Measurements from ENCODE around the gene USP26. TPM values are rescaled to one million over a fixed set of nuclear protein-coding genes. Genes with fewer than 3 reads are reported as not detected.

USP26 gene
- total RNA-seq, 1 donor from 2014 or later: not detected

DNA sequence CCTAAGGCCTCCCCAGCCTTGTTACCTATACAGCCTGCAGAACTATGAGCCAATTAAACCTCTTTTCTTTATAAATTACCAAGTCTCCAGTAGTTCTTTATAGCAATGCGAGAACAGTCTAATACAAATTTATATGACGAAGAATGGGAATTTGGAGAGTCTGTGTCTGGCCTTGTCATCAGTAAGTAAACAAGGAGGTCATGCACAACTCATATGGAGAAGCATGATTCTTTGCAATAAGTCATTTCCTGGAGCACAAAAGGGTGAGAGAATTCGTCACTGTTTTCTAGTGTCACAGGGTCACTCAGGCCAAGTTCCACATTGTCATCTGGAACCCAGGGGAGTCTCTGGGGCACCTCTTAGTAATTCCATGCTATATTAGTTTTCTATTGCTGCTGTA lies 89.5 kb downstream of the USP26 start:
- H3K27me3 ChIP-seq: no peaks in the 10 kb centered on the region
- no peaks in the 10 kb centered on the region for H3K36me3 ChIP-seq
- TF ChIP-seq, protein P1, sequence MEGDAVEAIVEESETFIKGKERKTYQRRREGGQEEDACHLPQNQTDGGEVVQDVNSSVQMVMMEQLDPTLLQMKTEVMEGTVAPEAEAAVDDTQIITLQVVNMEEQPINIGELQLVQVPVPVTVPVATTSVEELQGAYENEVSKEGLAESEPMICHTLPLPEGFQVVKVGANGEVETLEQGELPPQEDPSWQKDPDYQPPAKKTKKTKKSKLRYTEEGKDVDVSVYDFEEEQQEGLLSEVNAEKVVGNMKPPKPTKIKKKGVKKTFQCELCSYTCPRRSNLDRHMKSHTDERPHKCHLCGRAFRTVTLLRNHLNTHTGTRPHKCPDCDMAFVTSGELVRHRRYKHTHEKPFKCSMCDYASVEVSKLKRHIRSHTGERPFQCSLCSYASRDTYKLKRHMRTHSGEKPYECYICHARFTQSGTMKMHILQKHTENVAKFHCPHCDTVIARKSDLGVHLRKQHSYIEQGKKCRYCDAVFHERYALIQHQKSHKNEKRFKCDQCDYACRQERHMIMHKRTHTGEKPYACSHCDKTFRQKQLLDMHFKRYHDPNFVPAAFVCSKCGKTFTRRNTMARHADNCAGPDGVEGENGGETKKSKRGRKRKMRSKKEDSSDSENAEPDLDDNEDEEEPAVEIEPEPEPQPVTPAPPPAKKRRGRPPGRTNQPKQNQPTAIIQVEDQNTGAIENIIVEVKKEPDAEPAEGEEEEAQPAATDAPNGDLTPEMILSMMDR (IDR thresholded peaks at IDR 0.05): no peak
- no peaks in the 10 kb centered on the region for H3K4me1 ChIP-seq
- H3K9me3 ChIP-seq: no peaks in the 10 kb centered on the region
- no peak for DNase-seq (ENCODE audit: low spot score in 2 of 2)
- no peak overlapping the region for H3K4me3 ChIP-seq
- H3K27ac ChIP-seq: no peak overlapping the region
- intact Hi-C loops (cut with DNase I): no loop called here

DNA sequence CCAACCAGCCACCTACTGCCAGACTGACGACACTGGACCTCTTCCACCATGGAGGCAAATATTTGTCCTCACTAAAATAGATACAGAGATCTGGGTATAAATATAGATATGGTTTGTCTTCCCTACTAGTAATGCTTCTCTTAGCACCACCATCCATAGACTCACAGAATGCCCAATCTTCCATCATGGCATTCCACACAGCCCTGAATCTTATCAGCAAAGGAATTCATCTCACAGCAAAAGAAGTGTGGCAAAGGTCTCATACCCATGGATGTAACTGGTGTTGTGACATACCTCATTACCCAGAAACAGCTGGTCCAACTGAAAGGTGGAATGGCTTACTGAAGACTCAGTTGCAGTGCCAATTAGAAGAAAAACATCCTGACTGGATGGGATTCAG lies 91.3 kb downstream of the USP26 start:
- Histone ChIP-seq H3K4me1 (no peaks in the 10 kb centered on the region), H3K36me3 (no peaks in the 10 kb centered on the region), H3K27ac (no peak overlapping the region), H3K27me3 (no peaks in the 10 kb centered on the region), H3K9me3 (no peaks in the 10 kb centered on the region), H3K4me3 (no peak overlapping the region)
- no peak for DNase-seq (ENCODE audit: low spot score in 2 of 2)
- intact Hi-C loops (cut with DNase I): no loop called here
- TF ChIP-seq, protein P1 (IDR thresholded peaks at IDR 0.05): no peak

DNA sequence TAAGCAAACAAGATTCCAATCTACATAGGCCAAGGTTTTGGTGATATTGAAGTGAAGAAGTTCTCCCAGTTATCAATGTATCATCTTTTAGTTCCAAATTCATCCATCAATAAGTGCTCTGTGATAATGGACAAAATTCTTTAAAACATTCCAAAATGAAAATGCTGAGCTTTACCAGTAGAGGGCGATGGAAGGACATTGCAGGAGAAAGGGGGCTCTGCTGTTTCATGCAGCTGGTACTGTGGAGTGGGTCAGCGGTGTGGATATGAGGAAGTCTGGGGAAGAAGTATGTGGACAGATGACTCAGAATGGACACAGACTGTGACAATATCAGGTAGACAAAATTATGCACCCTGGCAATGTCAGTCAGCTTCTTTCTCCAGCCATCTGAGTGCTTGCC lies 91.9 kb downstream of the USP26 start:
- intact Hi-C loops (cut with DNase I): no loop called here
- Histone ChIP-seq H3K36me3 (no peaks in the 10 kb centered on the region), H3K27ac (no peak overlapping the region), H3K27me3 (no peaks in the 10 kb centered on the region), H3K9me3 (no peaks in the 10 kb centered on the region), H3K4me3 (no peak overlapping the region), H3K4me1 (no peaks in the 10 kb centered on the region)
- no peak for DNase-seq (ENCODE audit: low spot score in 2 of 2)
- TF ChIP-seq, protein P1 (IDR thresholded peaks at IDR 0.05): peak; percentile 18 to 60 (median 39)

DNA sequence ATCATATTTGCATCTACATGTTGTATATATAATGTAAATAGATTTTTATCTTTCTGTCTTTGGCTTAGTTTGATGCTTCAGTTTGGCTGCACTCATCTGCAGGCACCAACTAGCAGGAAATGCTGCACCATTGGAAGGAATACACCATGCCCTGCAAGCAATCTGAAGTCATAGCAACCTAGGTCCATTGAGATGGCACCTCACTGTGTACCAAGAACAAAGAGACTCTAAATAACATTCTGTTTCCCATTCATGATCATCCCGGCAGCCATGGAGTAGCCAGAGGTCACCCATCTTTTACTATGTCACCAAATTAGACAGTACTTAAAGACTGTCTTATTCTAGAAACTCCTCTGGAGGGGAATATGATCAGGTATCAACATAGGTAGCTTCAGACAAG lies 97.7 kb downstream of the USP26 start:
- intact Hi-C loops (cut with DNase I): no loop called here
- no peaks in the 10 kb centered on the region for H3K9me3 ChIP-seq
- no peaks in the 10 kb centered on the region for H3K36me3 ChIP-seq
- TF ChIP-seq, protein P1 (IDR thresholded peaks at IDR 0.05): no peak
- H3K4me1 ChIP-seq: no peaks in the 10 kb centered on the region
- no peak for DNase-seq (ENCODE audit: low spot score in 2 of 2)
- H3K4me3 ChIP-seq: no peak overlapping the region
- H3K27ac ChIP-seq: no peak overlapping the region
- H3K27me3 ChIP-seq: no peaks in the 10 kb centered on the region

DNA sequence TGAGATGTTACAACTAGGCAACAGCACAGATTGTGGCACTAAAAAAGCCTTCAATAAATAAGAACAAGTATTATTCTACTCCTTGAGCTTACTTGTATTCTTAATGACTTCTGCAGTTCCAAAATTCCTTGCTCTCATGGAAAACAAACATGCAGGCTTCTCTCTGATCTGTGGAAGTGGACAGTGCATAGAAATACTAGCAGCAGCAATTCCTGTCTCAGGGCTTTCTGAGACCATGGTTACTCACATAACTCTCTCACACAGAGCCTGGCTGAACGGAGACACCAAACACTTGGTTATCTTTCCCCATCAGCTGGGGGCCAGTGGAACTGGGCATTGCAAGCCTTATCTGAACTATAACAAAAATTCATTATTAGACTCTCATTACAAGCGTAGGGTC lies 106.1 kb downstream of the USP26 start:
- no peaks in the 10 kb centered on the region for H3K27me3 ChIP-seq
- no peak overlapping the region for H3K4me3 ChIP-seq
- DNase-seq (ENCODE audit: low spot score in 2 of 2): no peak
- TF ChIP-seq, protein P1 (IDR thresholded peaks at IDR 0.05): no peak
- no peak overlapping the region for H3K27ac ChIP-seq
- H3K9me3 ChIP-seq: no peaks in the 10 kb centered on the region
- intact Hi-C loops (cut with DNase I): no loop called here
- no peaks in the 10 kb centered on the region for H3K36me3 ChIP-seq
- no peaks in the 10 kb centered on the region for H3K4me1 ChIP-seq

DNA sequence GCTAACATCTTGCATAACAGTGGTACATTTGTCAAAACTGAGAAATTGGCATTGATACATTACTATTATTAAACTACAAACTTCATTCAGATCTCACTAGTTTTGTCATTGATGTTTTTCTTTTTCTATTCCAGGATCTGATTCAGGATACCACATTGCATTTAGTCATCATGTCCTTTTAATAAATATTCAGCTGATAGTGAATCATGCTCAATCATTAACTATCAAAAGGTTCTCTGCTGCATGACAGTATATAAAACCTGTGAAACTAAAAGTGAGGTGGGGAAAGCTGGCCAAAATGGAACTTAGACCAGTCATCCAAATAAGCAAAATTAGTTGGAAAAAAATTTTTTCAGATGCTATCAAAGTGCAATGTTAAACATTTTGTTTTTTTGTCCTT lies 110.4 kb downstream of the USP26 start:
- Histone ChIP-seq H3K4me1 (no peaks in the 10 kb centered on the region), H3K27me3 (no peaks in the 10 kb centered on the region), H3K36me3 (no peaks in the 10 kb centered on the region), H3K9me3 (no peaks in the 10 kb centered on the region), H3K27ac (no peak overlapping the region), H3K4me3 (no peak overlapping the region)
- intact Hi-C loops (cut with DNase I): no loop called here
- TF ChIP-seq, protein P1 (IDR thresholded peaks at IDR 0.05): no peak
- no peak for DNase-seq (ENCODE audit: low spot score in 2 of 2)

Data from ascending aorta (tissue), 2 donors.